Femur (tissue), 1 donor: Measurements from ENCODE around the gene DGCR8.

ENCODE experiments used
- DNase-seq: peaks from one replicate; pipeline ENCODE4 v3.0.0-alpha.2; 2017

DGCR8 gene

DNA sequence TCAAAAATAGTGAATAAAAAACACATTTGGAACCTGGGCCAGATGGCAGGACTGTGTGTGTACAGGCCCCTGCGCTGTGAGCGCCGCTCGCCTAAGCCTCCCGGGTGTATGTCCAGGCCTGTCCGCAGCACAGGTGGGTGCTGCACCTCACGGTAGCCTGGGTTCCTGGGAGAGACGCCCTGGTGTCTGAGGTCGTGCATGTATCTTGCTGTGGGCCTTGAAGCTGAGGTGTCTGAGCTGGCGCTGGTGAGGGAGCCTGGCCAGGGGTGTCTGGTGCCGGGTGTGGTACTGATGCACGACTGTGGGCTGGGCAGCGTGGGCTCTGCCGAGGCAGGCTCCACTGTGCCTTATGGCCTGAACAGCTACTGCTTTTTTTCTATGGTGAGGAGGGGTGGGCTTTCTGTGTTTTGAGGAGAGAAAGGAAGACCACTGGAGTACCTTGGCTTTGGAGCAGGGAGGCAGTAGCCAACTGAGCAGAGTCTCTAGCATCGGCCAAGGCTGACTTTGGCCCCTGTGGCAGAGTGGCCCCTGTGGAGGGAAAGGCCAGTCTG is 47.4 kb downstream of the DGCR8 start:
- DNase-seq, result no peak

DNA sequence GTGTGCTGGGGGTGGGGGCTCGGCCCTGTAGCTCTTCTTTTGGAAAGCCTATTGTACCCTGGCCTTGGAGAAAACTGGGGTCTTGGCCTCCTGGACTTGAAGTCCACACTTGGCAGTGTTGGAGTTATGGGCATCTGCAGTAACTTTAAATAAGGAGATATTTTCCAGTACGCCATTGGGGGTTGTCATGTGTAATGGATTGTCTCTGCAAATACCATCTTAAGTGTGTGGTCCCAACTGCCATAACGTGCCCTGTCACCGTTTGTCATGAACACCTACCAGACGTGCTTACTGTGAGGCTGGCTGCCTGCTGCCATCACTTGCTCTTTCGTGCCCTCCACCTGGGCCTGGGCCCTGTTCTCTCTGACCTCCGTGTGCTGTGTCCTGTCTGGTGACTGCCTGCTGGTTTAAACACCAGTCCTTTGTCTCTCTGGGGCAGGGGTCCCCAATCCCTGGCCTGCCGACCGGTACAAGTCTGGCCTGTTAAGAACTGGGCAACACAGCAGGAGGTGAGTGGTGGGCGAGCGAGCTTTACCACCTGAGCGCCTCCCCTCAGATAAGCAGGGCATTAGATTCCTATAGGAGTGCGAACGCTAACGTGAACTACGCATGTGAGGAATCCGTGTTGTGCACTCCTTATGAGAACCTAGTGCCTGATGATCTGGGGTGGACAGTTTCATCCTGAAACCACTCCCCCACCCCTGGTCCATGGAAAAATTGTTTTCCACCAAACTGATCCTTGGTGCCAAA is 48.0 kb downstream of the DGCR8 start:
- no peak for DNase-seq

DNA sequence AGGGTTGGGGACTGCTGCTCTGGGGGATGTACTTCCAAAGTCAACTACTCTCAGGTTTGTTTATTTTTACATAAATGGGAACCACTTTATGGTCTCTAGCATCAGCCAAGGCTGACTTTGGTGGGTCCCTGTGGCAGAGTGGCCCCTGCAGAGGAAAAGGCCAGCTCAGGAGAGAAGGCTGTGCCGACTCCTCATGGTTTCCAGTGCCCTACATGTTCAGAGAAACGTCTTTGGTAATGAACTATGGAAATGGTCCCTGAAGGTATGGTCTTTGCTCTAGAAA is 48.5 kb downstream of the DGCR8 start:
- DNase-seq, result no peak

- DNase-seq, result no peak
These were observed 49.1 kb downstream of the DGCR8 start for GRCh38 chr22:20128902-20129746.

DNA sequence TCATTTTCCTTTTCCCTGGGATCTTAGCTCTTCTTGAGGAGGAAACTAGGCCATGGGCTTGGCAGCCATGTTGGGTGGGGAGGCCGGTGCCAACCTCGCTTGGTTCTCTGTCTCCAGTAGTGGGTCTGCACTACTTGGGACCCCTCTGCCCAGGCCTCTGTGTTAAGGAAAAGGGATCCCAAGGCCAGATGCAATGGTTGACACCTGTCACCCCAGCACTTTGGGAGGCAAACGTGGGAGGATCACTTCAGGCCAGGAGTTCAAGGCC is 49.6 kb downstream of the DGCR8 start:
- no peak for DNase-seq

GRCh38 chr22:20130319-20130718 is 50.3 kb downstream of the DGCR8 start:
- DNase-seq, result no peak

DNA sequence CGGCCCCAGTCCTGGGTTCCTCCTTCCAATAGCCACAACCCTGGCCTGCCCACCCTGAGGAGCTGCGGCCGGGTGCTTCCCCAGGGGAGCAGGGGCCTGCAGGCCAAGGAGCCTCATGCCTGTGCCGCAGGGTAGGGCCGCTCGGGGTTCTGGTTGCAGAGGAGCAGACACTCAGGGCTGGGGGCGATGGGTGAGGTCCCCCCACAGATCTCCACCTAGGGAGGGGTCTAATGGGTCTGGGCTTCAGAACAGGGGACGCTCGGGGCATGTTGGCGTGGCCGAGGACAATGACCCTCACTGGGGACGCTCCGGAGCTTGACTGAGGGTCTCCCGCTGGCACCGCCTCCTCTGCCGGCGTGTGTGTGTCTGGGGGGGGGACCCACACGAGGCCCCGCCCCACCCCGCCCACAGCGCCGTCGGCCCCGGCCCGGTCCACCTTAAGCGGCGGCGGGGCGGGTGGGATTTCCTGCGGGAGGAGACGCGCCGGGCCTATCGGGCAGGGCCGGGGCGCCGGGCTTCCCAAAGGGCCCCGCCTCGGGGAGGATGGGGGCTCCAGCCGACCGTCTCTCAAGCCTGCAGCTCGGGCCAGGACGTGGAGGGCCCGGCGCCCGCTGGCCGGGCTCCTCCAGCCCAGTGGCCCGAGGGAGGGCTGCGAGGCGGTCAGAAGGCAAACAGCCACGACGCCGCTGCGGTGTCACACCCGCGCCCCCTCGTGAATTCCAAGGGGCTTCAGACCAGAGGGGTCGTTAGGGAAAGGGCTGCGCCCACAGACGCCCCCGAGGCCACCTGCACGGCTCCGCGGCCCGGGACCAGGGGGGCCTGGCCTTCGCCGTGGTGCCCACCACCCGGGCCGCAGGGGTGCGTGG is 50.9 kb downstream of the DGCR8 start:
- DNase-seq, result peak; percentile 90

DNA sequence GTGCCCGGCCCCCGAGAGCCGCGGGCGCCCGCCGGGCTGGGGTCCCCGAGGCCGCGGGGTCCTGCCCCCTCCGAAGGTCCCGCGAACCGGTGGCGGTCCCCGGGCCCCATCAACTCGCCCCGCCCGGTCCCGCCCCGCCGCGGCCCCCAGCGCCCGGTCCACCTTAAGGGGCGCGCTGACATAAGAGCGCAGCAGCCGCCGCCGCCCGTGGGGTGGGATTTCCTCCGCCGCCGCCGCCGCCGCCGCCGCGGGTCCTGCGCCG is 51.5 kb downstream of the DGCR8 start, which contains the start of gene ZDHHC8:
ZDHHC8 (plus strand) TSS at position 208 of the 262 bp plus-strand sequence. CDS start 144 bp downstream, outside the sequence.
- peak; percentile 64 for DNase-seq

- DNase-seq, result peak; percentile 60
These were observed 52.0 kb downstream of the DGCR8 start for GRCh38 chr22:20131859-20132685.

DNA sequence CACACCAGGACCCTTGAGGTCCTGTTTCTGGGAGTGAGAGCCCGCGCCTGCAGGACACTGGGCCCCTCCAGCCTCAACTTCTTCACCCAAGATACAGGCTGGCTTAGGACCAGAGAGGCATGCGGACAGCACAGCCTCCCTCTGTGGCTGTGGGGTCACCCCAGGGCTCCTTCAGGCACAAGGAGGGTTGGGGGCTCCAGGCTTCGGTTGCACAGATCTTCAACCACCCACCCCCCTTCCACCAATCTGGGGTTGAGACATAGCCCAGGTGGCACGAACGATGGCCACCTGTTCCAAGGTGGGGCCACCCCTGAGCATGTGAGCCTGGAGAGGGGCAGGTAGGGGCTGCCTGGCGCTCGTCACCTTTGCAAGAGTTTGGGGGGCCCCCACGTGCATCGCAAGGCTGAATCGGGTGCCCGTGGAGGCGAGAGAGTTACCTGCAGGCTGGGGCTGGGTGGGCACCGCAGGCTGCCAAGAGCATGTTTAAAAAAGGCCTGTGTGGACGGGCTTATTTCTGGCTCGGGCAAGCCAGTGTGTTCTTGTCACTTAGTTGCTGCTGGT is 52.7 kb downstream of the DGCR8 start:
- no peak for DNase-seq

DNA sequence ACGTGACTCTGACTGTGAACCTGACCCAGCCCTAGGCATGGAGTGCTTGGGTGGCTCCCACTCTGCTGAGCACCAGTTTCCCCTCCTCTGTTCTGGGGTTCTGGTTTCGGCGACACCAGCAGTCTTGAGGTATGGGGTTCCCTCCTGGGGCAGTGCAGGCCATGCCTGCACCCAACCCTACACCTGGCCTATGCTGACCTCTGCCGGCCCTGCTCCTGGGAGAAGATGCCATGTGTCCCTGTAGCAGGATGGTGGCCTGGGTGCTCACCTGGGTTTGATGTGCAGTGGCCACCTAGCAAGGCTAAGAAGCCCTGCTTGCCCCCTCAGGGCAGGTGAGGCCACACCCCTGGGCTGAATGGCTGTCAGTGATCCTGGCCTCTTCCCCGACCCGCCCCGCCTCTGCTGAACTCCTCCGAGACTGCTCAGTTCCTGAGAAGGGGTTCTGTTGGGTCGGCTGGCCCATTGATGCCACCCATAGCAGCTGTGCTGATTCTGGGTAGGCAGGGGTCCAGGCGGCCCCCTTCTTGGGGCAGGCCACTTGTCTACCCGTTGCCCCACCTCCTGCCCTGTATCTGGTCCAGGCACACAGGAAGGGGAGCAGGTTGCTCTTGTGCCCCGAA is 54.0 kb downstream of the DGCR8 start:
- no peak for DNase-seq

- DNase-seq, result no peak
These were observed 55.2 kb downstream of the DGCR8 start for GRCh38 chr22:20135265-20135664.

DNA sequence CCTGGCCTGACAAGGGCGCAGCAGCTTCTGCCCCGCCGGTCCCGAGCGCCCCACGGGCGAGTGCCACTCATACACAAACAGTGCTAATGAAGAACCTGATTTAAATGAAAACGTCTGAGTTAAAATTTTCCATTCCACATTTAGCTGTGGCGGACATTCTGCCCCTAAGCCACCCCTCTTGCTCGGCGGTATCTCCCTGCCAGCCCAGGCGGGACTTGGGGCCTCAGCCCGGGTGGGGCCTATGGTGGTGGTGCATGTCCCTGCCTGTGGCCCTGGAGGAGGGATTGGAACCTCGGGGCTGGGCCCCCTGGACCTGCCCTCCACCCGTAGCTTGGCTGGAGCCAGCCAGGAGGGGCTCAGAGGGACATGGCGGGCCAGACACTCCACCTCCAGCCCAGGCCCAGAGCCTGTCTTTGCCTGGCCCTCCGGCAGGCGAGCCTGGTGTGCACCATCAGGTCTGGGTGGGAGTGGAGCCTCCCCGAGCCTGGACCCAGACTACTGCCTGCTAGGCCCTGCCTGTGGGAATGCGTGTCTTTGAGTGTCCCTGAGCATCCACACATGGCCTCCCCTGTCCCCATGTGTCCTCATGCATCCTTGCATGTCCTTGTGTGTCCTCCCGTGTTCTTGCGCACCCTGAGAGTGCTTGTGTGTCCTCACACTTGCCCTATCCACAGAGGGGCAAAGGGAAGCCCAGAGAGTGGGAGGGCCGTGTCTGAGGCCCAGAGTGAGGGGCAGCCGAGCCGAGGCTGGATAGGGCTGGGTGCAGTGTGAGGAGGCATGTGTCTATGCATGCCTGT is 56.0 kb downstream of the DGCR8 start:
- no peak for DNase-seq

DNA sequence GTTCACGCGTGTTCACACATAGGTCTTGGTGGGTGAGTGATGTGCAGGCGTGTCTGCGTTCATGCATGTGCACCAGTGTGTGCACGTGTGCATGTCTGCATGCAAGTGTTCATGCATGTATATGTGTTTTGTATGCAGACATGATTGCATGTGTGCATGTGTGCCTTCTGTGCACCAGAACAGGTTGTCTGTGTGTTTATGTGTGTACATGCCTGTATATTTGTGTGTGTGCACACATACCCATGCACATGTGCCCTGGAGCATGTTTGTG is 56.5 kb downstream of the DGCR8 start:
- no peak for DNase-seq

GRCh38 chr22:20137113-20137512 is 57.1 kb downstream of the DGCR8 start:
- no peak for DNase-seq

DNA sequence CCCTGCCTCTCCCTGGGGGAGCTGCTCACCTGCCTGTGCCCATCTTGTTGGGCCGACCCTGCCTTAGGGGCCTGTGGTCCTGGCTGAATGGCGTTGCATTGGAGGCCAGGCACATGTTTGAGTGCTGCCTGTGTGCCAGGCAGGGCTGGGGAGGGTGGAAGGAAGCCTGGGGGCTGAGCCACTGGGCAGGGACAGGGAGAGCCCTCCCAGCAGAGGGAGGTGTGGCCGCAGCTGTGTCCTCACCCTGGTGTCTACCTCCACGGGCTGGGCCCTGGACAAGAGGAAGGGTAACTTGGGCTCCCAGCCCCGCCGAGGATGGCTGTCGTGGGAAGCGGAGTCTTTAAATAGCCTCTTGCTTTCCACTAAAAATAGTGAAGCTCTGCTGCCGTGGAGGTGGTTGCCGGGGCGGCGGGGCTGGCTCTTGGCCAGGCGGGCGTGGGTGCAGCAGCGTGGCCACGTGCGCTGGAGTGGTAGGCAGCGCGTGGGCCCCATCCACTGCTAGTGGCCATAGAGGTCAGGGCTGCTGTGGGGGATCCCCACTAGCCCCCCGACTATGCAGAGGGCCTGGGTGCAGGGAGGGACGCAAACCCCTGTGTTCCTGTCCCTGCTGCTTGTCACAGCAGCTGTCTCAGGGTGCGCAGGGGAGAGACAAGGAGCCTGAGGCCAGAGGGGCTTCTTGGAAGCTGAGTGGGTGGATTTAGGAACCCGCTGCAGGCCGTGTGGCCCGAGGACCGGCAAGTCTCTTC is 57.8 kb downstream of the DGCR8 start:
- DNase-seq, result no peak

- DNase-seq, result no peak
These were observed 58.3 kb downstream of the DGCR8 start for GRCh38 chr22:20138417-20138738.

DNA sequence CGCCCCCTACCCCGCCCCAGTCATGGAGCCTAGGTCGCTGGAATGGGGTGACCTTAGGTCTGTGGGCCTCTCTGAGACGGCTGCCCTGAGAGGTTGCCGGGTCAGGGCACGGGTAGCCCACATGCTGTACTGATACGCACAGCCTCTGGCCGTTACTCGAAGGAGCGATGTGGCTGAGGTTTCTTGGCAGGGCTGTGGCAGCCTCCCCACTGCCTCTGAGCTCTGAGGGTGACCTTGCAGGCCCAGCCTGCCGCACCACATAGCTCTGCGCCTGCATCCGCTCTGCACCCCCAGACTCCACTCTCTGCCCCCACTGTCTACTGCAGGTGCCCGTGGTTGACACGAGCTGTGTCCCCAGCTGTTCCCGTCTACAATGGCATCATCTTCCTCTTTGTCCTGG is 58.8 kb downstream of the DGCR8 start:
- DNase-seq, result no peak

- DNase-seq, result no peak
These were observed 59.5 kb downstream of the DGCR8 start for GRCh38 chr22:20139391-20140106.

DNA sequence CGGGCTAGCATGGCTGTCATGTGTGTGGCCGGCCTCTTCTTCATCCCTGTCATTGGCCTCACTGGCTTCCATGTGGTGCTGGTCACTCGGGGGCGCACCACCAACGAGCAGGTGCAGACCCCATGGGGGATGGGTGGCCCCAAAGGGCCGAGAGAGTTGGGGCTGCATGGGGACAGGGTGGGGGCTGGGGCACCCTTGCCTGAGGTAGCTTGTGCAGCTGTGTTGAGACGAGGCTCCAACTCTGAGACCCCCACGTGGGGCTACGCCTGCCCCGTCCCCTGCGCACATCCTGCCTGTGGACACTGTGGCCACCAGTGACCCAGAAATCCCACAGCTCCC is 60.0 kb downstream of the DGCR8 start:
- no peak for DNase-seq
